DOHH2 (cell line): ENCODE results near the gene SCTR.

Source experiments
- H3F3A ChIP-seq: fragments of 200-600 bp; sonication (generic), shearing (Covaris generic); 2 replicates; pipeline ENCODE4 v1.6.0; 2016; ENCODE audit warnings: antibody characterized with exemption, mild to moderate bottlenecking; ENCODE audit not compliant: control insufficient read depth, insufficient read depth
- H3K27ac ChIP-seq: fragments of 200-600 bp; sonication (generic); 2 replicates; pipeline ENCODE4 v1.5.1; 2014; ENCODE audit warnings: low read depth, mild to moderate bottlenecking, low read length, moderate library complexity
- H3K27me3 ChIP-seq: fragments of 200-600 bp; sonication (generic); 2 replicates; pipeline ENCODE4 v1.6.1; 2014; ENCODE audit warnings: mild to moderate bottlenecking, low read length, mixed read lengths; ENCODE audit not compliant: control insufficient read depth
- H3K36me3 ChIP-seq: fragments of 200-600 bp; sonication (generic); 2 replicates; pipeline ENCODE4 v1.6.1; 2014; ENCODE audit warnings: mild to moderate bottlenecking, low read length, moderate library complexity, mixed read lengths; ENCODE audit not compliant: control insufficient read depth
- H3K4me1 ChIP-seq: fragments of 200-600 bp; sonication (generic); 2 replicates; pipeline ENCODE4 v1.6.1; 2014; ENCODE audit warnings: mild to moderate bottlenecking, low read length, mixed read lengths; ENCODE audit not compliant: control insufficient read depth
- H3K4me2 ChIP-seq: fragments of 200-600 bp; sonication (generic); 2 replicates; pipeline ENCODE4 v1.6.0; 2014; ENCODE audit warnings: mild to moderate bottlenecking, low read length, moderate library complexity
- H3K4me3 ChIP-seq: fragments of 200-600 bp; sonication (generic); 2 replicates; pipeline ENCODE4 v1.5.1; 2014; ENCODE audit warnings: mild to moderate bottlenecking, low read length, mixed read lengths
- H3K79me2 ChIP-seq: fragments of 200-600 bp; sonication (generic); 2 replicates; pipeline ENCODE4 v1.6.1; 2014; ENCODE audit warnings: mild to moderate bottlenecking, low read length, mixed read lengths; ENCODE audit not compliant: control insufficient read depth
- H3K9me2 ChIP-seq: fragments of 200-600 bp; sonication (generic); replicated peaks from 2 replicates; pipeline ENCODE4 v1.6.1; 2014; ENCODE audit warnings: mild to moderate bottlenecking, low read length, mixed read lengths; ENCODE audit not compliant: control insufficient read depth
- H3K9me3 ChIP-seq: fragments of 200-600 bp; sonication (generic); 2 replicates; pipeline ENCODE4 v1.6.1; 2014; ENCODE audit warnings: antibody characterized with exemption, low read length, mixed read lengths; ENCODE audit not compliant: control insufficient read depth, insufficient read depth
- H4K20me1 ChIP-seq: fragments of 200-600 bp; sonication (generic); 2 replicates; pipeline ENCODE4 v1.6.0; 2014; ENCODE audit warnings: low read depth, mild to moderate bottlenecking, antibody characterized with exemption, low read length, moderate library complexity; ENCODE audit not compliant: control insufficient read depth, insufficient read depth
- EZH2phosphoT487 ChIP-seq: fragments of 200-600 bp; sonication (generic); IDR thresholded peaks from 2 replicates; pipeline ENCODE4 v1.6.1; 2017; ENCODE audit warnings: borderline replicate concordance, mild to moderate bottlenecking, antibody characterized with exemption, low read length, moderate library complexity, mixed read lengths
- TF ChIP-seq, protein P1 (sequence below): fragments of 200-600 bp; sonication (generic); IDR thresholded peaks from one replicate; pipeline ENCODE4 v1.5.1; 2014; ENCODE audit warnings: antibody characterized with exemption, mild to moderate bottlenecking, low read depth, low read length; ENCODE audit not compliant: poor library complexity, severe bottlenecking

SCTR gene

DNA sequence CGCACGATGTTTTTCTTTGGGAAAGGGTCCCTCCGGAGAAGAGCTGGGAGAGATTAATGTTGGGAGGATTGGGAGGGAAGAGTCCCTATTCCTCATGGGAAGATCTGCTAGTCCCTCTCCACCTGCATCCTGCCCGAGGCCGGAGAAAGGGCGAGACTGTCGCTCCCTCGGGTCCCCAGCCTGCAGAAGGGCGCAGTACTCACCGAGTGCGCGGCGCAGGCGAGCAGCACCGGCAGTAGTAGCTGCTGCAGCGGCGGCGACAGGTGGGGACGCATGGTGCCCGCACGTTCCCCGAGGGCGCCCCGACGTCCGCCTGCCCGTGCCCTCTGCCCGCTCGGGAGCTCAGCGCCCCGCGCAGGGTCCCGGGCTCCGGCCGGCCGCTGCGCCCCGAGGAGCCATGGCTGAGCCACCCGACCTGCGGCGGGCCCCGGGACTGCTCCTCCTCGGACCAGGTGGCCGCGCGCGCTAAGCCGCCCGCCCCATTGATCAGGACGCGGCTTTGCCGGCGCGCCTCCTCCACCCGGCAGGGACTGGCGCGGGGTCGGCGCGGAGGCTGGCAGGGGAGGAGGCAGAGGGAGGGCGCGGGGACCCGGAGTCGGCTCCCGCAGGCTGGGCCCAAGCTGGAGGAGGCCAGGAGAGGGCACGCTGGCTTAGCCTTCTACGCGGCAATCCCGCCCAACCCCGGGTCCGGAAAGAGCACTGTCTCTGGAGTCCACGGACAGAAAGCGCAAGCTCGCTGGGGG lies at the start of gene SCTR:
Gene SCTR, minus strand, starts transcription at position 532 of the 743 bp plus-strand sequence. Its CDS starts 257 bp downstream, at position 275.
- no peaks in the 10 kb centered on the region for H3K9me2 ChIP-seq
- H3K4me2 ChIP-seq, result no peak within 1 kb of the TSS
- no peaks in the 10 kb centered on the region for H4K20me1 ChIP-seq
- H3K79me2 ChIP-seq, result no peaks in the 10 kb centered on the region
- no peaks in the 10 kb centered on the region for H3K36me3 ChIP-seq
- H3K4me3 ChIP-seq, result no peak within 1 kb of the TSS
- no peaks in the 10 kb centered on the region for H3K9me3 ChIP-seq
- H3F3A ChIP-seq, result no peaks in the 10 kb centered on the region
- H3K4me1 ChIP-seq, result no peaks in the 10 kb centered on the region
- H3K27me3 ChIP-seq, result peaks cover 23% of the 10 kb centered on the region; the same call in 1 of the 2 replicates
- TF ChIP-seq EZH2phosphoT487, result no peak
- TF ChIP-seq, protein P1, sequence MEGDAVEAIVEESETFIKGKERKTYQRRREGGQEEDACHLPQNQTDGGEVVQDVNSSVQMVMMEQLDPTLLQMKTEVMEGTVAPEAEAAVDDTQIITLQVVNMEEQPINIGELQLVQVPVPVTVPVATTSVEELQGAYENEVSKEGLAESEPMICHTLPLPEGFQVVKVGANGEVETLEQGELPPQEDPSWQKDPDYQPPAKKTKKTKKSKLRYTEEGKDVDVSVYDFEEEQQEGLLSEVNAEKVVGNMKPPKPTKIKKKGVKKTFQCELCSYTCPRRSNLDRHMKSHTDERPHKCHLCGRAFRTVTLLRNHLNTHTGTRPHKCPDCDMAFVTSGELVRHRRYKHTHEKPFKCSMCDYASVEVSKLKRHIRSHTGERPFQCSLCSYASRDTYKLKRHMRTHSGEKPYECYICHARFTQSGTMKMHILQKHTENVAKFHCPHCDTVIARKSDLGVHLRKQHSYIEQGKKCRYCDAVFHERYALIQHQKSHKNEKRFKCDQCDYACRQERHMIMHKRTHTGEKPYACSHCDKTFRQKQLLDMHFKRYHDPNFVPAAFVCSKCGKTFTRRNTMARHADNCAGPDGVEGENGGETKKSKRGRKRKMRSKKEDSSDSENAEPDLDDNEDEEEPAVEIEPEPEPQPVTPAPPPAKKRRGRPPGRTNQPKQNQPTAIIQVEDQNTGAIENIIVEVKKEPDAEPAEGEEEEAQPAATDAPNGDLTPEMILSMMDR, result no peak
- H3K27ac ChIP-seq, result no peak within 1 kb of the TSS

DNA sequence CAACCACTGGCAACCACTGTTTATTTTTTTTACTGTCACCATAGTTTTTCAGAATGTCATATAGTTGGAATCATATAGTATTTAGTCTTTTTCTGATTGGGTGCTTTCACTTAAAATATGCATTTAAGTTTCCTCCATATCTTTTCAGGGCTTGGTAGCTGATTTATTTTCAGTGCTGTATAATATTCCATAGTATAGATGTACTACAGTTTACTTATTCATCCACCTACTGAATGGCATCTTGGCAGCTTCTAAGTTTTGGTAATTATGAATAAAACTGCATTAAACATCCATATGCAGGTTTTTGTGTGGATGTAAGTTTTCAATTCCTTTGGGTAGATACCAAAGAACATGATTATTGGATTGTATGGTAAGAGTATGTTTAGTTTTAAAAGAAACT lies 43.0 kb upstream of the SCTR start:
- Histone ChIP-seq H3K4me2 (no peak overlapping the region), H3K9me2 (no peaks in the 10 kb centered on the region), H3K36me3 (no peaks in the 10 kb centered on the region), H3K4me1 (no peaks in the 10 kb centered on the region), H3F3A (no peaks in the 10 kb centered on the region), H3K27ac (no peak overlapping the region), H3K79me2 (no peaks in the 10 kb centered on the region), H3K9me3 (no peaks in the 10 kb centered on the region), H3K4me3 (no peak overlapping the region), H4K20me1 (no peaks in the 10 kb centered on the region), H3K27me3 (0 out of 2 replicates have a peak, but pooled peaks cover 2% of the 10 kb centered on the region)
- TF ChIP-seq EZH2phosphoT487, result no peak
- TF ChIP-seq, protein P1, result no peak

DNA sequence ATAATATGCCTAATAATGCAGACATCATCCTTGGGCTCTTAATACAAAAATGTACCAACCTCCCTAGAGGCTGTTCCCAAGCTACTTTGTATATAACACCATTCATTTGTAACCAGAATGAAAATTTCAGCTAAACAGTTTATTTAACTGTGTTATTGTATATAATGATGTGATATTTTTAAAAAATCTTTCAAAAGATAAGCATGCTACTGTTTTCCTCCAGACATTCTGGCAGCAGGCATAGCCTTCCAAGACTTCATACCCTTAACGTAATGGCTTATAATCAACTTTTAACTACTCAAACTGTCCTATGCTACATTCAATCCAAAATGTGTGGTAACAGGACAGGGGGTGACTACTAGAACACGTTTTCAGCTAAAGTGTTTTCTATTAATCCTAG lies 41.2 kb upstream of the SCTR start:
- H3K79me2 ChIP-seq, result no peaks in the 10 kb centered on the region
- H3K27ac ChIP-seq, result no peak overlapping the region
- 0 out of 2 replicates have a peak, but pooled peaks cover 2% of the 10 kb centered on the region for H3K27me3 ChIP-seq
- no peak overlapping the region for H3K4me3 ChIP-seq
- no peaks in the 10 kb centered on the region for H3K9me3 ChIP-seq
- TF ChIP-seq, protein P1, result no peak
- no peak for TF ChIP-seq EZH2phosphoT487
- no peaks in the 10 kb centered on the region for H3F3A ChIP-seq
- H3K9me2 ChIP-seq, result no peaks in the 10 kb centered on the region
- H4K20me1 ChIP-seq, result no peaks in the 10 kb centered on the region
- no peak overlapping the region for H3K4me2 ChIP-seq
- no peaks in the 10 kb centered on the region for H3K36me3 ChIP-seq
- H3K4me1 ChIP-seq, result no peaks in the 10 kb centered on the region
